Left ventricle myocardium inferior (tissue), 1 donor: ENCODE measurements around the gene CEP78. TPM values are rescaled to one million over a fixed set of nuclear protein-coding genes. Genes with fewer than 3 reads are reported as not detected.

Source experiments
- DNase-seq: peaks from one replicate; pipeline ENCODE4 v3.0.0-alpha.2; 2020
- H3K27ac ChIP-seq: fragments of 200-600 bp; replicated peaks from 2 replicates; pipeline ENCODE4 v1.8.0; 2021
- H3K27me3 ChIP-seq: fragments of 200-600 bp; 2 replicates; pipeline ENCODE4 v1.8.0; 2021; ENCODE audit warnings: low read depth
- H3K36me3 ChIP-seq: fragments of 200-600 bp; 2 replicates; pipeline ENCODE4 v1.8.0; 2021
- H3K4me1 ChIP-seq: fragments of 200-600 bp; 2 replicates; pipeline ENCODE4 v1.8.0; 2021
- H3K4me3 ChIP-seq: fragments of 200-600 bp; 2 replicates; pipeline ENCODE4 v1.8.0; 2021; ENCODE audit warnings: mild to moderate bottlenecking, moderate library complexity
- H3K9me3 ChIP-seq: fragments of 200-600 bp; replicated peaks from 2 replicates; pipeline ENCODE4 v1.8.0; 2021
- intact Hi-C: fragments of 100-400 bp; cut with micrococcal nuclease; formaldehyde crosslinking; loops from one replicate; pipeline ENCODE4 v1.11.0; 2022
- total RNA-seq: library from RNA; stranded (reverse); fragmentation: NEBNext Ultra II Directional; extraction: Animal tissue kit (Norgen Biotek cat#: 25700); gene quantifications from one replicate; pipeline ENCODE4 v1.2.1, GENCODE V29; 2021
- TF ChIP-seq, protein P1 (sequence below): fragments of 200-600 bp; IDR thresholded peaks from 2 replicates; pipeline ENCODE4 v1.8.0; 2021; ENCODE audit warnings: antibody characterized with exemption, mild to moderate bottlenecking, borderline replicate concordance
- donor health status: DM: no; HTN: yes; CAD: no; lungs with severe emphysema.

Gene CEP78
- total RNA-seq, 1 donor from 2014 or later, result 3.4 TPM

DNA sequence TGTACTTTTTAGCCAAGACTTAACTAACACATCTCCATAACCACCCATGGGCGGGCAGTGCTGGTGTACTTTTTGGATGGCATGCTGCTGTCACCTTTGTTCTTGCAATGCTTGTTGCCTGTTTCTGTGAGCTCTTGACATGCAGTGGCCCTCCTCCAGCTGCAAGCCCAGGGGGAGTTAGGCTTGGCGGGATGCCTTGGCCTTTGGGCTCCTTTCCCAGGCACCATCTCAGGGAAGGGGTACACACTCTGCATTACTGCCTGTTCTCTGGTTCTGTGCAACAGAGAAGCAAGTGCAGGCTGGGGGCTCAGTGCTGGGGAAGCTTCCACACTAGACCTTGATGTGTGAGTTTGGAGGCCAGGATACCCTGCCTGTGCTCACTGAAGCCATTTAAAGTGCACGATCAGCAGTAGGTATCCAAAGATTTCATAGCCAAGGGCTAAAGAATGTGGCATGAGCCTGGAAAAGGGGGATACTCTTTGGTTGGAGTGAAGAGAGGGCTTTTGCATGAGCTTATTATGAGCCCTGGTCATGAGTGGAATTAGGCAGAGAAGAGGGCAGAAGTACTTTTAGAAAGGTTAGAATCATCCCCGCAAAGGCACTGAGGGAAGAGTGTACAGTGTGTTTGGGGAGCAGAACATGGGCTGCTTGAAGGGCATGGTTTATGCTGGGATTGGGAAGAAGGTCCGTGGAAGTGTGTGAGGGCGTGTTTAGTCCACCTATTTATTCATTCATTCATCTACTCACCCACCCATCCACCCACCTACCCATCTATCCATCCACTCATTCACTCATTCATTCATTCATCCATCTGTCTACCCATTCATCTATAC is 83.5 kb downstream of the CEP78 start:
- Histone ChIP-seq H3K9me3 (no peaks in the 10 kb centered on the region), H3K4me3 (no peak overlapping the region), H3K36me3 (no peaks in the 10 kb centered on the region), H3K27ac (no peak overlapping the region), H3K4me1 (no peaks in the 10 kb centered on the region), H3K27me3 (no peaks in the 10 kb centered on the region)
- DNase-seq, result no peak
- intact Hi-C loops, result no loop called here
- TF ChIP-seq, protein P1, sequence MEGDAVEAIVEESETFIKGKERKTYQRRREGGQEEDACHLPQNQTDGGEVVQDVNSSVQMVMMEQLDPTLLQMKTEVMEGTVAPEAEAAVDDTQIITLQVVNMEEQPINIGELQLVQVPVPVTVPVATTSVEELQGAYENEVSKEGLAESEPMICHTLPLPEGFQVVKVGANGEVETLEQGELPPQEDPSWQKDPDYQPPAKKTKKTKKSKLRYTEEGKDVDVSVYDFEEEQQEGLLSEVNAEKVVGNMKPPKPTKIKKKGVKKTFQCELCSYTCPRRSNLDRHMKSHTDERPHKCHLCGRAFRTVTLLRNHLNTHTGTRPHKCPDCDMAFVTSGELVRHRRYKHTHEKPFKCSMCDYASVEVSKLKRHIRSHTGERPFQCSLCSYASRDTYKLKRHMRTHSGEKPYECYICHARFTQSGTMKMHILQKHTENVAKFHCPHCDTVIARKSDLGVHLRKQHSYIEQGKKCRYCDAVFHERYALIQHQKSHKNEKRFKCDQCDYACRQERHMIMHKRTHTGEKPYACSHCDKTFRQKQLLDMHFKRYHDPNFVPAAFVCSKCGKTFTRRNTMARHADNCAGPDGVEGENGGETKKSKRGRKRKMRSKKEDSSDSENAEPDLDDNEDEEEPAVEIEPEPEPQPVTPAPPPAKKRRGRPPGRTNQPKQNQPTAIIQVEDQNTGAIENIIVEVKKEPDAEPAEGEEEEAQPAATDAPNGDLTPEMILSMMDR, result no peak

DNA sequence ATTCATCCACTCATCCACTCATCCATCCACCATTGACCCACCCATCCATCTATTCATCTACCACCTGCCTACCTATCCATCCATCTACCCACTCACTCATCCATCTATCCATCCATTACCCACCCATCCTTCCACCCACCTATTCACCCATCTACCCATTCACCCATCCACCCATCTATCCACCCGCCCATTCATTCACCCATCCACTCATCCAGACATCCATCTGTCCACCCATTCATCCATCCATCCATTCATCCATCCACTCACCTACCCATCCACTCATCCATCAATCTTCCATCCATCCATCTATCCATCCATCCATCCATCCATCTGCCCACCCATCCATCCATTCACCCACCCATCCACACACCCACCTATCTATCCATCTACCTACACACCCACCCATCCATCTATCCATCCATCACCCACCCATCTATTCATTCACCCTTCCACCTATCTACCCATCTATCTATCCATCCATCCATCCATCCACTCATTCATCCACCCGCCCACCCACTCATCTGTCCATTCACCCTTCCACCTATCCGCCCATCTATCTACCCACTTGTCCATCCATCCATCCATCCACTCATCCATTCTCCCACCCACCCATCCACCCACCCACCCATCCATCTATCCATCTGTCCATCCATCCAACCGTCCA is 84.3 kb downstream of the CEP78 start:
- H3K9me3 ChIP-seq, result no peaks in the 10 kb centered on the region
- DNase-seq, result no peak
- peaks cover under 1% of the 10 kb centered on the region for H3K4me1 ChIP-seq
- intact Hi-C loops, result no loop called here
- H3K27ac ChIP-seq, result no peak overlapping the region
- TF ChIP-seq, protein P1, result no peak
- no peaks in the 10 kb centered on the region for H3K27me3 ChIP-seq
- no peaks in the 10 kb centered on the region for H3K36me3 ChIP-seq
- H3K4me3 ChIP-seq, result no peak overlapping the region

DNA sequence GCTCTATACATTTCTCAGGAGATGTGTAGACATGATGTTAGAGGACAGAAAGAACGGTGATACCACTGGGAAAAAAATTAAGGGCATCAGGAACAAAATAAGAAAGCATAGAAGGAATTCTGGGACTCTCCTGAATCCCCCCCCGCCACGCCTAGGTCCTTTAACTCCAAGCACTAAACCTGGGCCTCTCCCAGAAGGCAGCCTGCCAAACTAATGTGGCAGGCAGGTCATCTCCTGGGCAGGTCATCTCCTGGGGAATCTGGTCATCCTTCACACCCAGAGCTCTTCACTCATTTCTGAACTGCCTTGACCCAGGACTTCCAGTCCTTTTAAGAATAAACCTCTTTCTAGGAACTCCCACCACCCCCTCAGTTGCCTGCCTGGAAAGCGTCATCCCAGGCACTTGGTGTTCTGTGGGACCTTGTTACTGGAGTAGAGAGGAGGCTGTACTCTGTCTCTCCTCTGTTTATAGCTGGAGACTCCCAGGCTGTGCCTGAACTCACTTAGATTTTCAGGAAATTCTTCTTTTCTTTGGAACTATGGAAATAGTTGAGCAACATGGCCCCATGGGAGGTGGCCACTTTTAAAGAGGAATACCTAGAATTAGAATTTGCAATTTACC is 85.1 kb downstream of the CEP78 start:
- Histone ChIP-seq H3K4me3 (no peak overlapping the region), H3K9me3 (no peaks in the 10 kb centered on the region), H3K27me3 (no peaks in the 10 kb centered on the region), H3K4me1 (peaks cover 7% of the 10 kb centered on the region), H3K36me3 (no peaks in the 10 kb centered on the region), H3K27ac (no peak overlapping the region)
- no peak for DNase-seq
- TF ChIP-seq, protein P1, result no peak
- intact Hi-C loops, result no loop called here

DNA sequence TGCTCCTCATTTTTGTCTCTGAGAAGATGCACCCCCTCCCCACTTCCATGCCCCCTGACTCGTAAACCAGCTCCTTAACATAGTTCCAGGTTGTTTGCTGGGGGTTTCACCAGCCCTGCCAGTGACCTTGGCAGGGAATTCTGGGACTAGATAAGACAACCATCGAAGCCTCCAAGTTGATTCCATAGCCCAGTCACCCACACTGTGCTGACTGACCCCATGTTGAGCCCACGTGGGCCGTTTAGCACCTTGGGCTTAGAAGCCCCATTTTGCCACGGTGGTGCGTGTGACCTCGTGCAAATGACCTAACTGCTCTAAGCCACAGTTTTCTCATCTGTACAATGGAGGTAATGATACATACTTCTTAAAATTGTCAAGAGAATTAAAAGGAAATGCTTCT is 85.6 kb downstream of the CEP78 start:
- no peak overlapping the region for H3K27ac ChIP-seq
- intact Hi-C loops, result no loop called here

DNA sequence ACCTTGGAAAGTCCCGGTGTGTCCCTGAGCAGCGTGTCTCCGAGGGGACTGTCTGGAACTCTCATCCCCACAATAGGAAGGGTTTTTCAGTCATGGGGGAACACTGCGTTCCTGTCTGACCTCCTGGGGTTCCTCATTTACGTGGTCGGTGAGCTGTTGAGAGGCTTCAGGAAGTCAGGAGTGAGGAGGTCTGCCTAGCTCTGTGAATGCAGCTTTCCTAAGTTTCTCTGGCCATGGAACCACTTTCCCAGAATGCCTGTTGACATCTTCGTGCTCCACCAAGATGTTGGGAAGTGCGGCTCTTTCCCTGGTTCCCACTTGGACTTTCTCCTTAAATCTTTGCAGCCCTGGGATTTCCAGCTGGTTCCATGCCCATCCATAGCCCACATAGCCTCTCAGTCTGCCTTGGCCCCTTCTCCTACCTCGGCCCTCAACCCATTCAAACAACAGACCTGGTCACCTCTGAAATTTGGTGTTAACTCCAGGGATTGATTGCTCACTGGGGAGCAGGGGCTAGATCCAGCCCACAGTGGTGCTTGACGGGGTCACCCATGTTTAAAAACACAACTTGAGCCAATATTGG is 88.3 kb downstream of the CEP78 start:
- Histone ChIP-seq H3K27me3 (no peaks in the 10 kb centered on the region), H3K27ac (no peak overlapping the region), H3K4me3 (no peak overlapping the region), H3K36me3 (no peaks in the 10 kb centered on the region), H3K9me3 (no peaks in the 10 kb centered on the region), H3K4me1 (peaks cover 7% of the 10 kb centered on the region)
- DNase-seq, result no peak
- intact Hi-C loops, result no loop called here
- TF ChIP-seq, protein P1, result no peak

More for the DNA sequence above, 85.6 kb downstream of the CEP78 start:
- TF ChIP-seq, protein P1, result no peak
- Histone ChIP-seq H3K36me3 (no peaks in the 10 kb centered on the region), H3K4me1 (peaks cover 7% of the 10 kb centered on the region), H3K9me3 (no peaks in the 10 kb centered on the region), H3K4me3 (no peak overlapping the region), H3K27me3 (no peaks in the 10 kb centered on the region)
- DNase-seq, result no peak
